ENCODE measurements around the gene ACSS3.

Gene ACSS3

GRCh38 chr12:81125691-81126090 is 47.8 kb downstream of the ACSS3 start:
- Mint-ChIP-seq H3K4me1 (no peaks in the 10 kb centered on the region), H3K4me3 (no peak overlapping the region), H3K36me3 (ENCODE audit: low read depth) (peaks cover 34% of the 10 kb centered on the region), H3K27ac (no peak overlapping the region), H3K27me3 (ENCODE audit: low read depth) (no peaks in the 10 kb centered on the region), H3K9me3 (peaks cover 10% of the 10 kb centered on the region)
- TF ChIP-seq, protein P1, sequence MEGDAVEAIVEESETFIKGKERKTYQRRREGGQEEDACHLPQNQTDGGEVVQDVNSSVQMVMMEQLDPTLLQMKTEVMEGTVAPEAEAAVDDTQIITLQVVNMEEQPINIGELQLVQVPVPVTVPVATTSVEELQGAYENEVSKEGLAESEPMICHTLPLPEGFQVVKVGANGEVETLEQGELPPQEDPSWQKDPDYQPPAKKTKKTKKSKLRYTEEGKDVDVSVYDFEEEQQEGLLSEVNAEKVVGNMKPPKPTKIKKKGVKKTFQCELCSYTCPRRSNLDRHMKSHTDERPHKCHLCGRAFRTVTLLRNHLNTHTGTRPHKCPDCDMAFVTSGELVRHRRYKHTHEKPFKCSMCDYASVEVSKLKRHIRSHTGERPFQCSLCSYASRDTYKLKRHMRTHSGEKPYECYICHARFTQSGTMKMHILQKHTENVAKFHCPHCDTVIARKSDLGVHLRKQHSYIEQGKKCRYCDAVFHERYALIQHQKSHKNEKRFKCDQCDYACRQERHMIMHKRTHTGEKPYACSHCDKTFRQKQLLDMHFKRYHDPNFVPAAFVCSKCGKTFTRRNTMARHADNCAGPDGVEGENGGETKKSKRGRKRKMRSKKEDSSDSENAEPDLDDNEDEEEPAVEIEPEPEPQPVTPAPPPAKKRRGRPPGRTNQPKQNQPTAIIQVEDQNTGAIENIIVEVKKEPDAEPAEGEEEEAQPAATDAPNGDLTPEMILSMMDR (IDR thresholded peaks at IDR 0.05; ENCODE audit: unreplicated experiment in 3 of 3), result no peak

DNA sequence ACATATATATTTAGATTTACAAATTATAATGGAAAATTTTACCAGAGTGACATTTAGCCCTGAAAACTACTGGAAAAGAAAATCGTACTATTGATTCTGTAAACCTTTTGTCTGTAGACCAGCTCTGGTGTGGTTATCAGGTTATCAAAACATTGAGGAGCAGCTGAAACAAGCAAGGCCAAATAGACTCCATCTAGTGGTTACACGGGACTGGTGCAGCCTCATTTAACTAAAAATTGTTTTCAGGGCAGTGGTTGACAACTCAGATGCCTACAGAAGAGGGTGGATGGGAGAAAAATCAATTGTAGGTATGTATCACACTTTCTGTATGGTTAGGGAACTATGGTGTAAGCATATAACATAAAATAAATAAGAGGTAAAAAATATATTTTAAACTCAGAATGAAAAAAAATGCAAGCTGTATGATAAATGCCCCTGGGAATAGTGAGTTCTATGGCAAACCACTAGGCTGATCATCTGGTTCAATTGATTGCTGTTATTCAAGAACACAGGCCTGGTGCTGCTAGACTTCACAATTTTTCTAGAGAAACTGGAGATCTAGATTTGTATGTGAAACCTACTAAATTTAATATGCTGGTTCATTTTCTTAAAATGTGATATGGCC is 51.2 kb downstream of the ACSS3 start:
- H3K4me1 Mint-ChIP-seq, result peaks cover 5% of the 10 kb centered on the region
- TF ChIP-seq, protein P1 (IDR thresholded peaks at IDR 0.05; ENCODE audit: unreplicated experiment in 3 of 3), result peak; percentile 65 to 75 (median 65)
- H3K4me3 Mint-ChIP-seq, result no peak overlapping the region
- H3K36me3 Mint-ChIP-seq (ENCODE audit: low read depth), result peaks cover 42% of the 10 kb centered on the region
- no peaks in the 10 kb centered on the region for H3K27me3 Mint-ChIP-seq (ENCODE audit: low read depth)
- H3K9me3 Mint-ChIP-seq, result peaks cover 17% of the 10 kb centered on the region
- no peak overlapping the region for H3K27ac Mint-ChIP-seq

DNA sequence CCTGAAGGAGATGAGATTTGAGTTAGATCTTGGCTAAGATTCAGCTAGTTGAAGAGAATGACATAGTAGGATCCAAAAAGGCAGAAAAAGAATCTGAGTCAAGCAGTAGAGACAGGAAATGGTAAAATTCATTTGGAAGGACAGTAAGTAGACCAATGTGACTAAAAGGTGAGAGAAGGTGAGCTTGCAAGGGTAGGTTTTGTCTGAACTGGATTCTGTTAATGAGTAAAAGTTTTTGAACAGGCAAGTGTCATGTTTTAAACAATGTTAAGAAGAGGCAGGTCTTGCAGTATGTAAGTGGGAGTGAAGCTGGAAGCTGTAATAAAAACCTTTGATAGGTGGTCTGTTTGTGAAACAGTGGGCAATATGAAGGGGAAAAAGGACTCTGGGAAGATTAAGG is 58.6 kb downstream of the ACSS3 start:
- TF ChIP-seq, protein P1 (IDR thresholded peaks at IDR 0.05; ENCODE audit: unreplicated experiment in 3 of 3), result no peak
- no peak overlapping the region for H3K4me3 Mint-ChIP-seq
- H3K36me3 Mint-ChIP-seq (ENCODE audit: low read depth), result peaks cover 8% of the 10 kb centered on the region
- peaks cover 11% of the 10 kb centered on the region for H3K4me1 Mint-ChIP-seq
- peaks cover 3% of the 10 kb centered on the region for H3K9me3 Mint-ChIP-seq
- peak overlapping the region; percentile 2 to 32 (median 3) for H3K27ac Mint-ChIP-seq
- no peaks in the 10 kb centered on the region for H3K27me3 Mint-ChIP-seq (ENCODE audit: low read depth)

DNA sequence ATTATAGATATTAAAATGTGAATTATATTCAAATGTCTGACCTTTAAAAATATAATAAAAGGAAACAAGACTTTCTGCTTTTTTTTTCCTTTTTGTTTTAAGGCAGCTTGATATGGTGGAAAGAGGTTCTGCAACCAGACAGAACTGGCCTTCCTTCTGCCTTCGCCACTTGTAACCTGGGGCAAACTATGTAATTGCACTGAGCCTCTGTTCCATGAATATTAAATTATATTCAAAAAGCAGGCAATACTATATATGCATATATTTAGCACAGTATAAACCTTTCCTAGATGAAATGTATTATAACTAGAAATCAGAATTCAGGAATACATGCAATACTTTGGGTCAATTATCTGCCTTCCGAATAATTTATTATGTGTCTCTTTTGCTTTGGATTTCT is 59.9 kb downstream of the ACSS3 start:
- TF ChIP-seq, protein P1 (IDR thresholded peaks at IDR 0.05; ENCODE audit: unreplicated experiment in 3 of 3), result no peak
- Mint-ChIP-seq H3K4me1 (peaks cover 11% of the 10 kb centered on the region), H3K36me3 (ENCODE audit: low read depth) (peaks cover 5% of the 10 kb centered on the region), H3K9me3 (peaks cover 3% of the 10 kb centered on the region), H3K27ac (no peak overlapping the region), H3K27me3 (ENCODE audit: low read depth) (no peaks in the 10 kb centered on the region), H3K4me3 (no peak overlapping the region)

- TF ChIP-seq, protein P1 (IDR thresholded peaks at IDR 0.05; ENCODE audit: unreplicated experiment in 3 of 3), result no peak
- peaks cover 6% of the 10 kb centered on the region for H3K4me1 Mint-ChIP-seq
Observed at GRCh38 chr12:81141217-81141616, 63.3 kb downstream of the ACSS3 start.

GRCh38 chr12:81143057-81143456 is 65.2 kb downstream of the ACSS3 start:
- peaks cover 24% of the 10 kb centered on the region for H3K36me3 Mint-ChIP-seq (ENCODE audit: low read depth)
- no peaks in the 10 kb centered on the region for H3K9me3 Mint-ChIP-seq
- TF ChIP-seq, protein P1 (IDR thresholded peaks at IDR 0.05; ENCODE audit: unreplicated experiment in 3 of 3), result no peak
- no peak overlapping the region for H3K4me3 Mint-ChIP-seq
- H3K4me1 Mint-ChIP-seq, result no peaks in the 10 kb centered on the region
- H3K27ac Mint-ChIP-seq, result no peak overlapping the region
- no peaks in the 10 kb centered on the region for H3K27me3 Mint-ChIP-seq (ENCODE audit: low read depth)

More at GRCh38 chr12:81141217-81141616, 63.3 kb downstream of the ACSS3 start:
- Mint-ChIP-seq H3K27me3 (ENCODE audit: low read depth) (no peaks in the 10 kb centered on the region), H3K9me3 (no peaks in the 10 kb centered on the region), H3K27ac (peak overlapping the region; percentile 21 to 40 (median 29)), H3K4me3 (no peak overlapping the region), H3K36me3 (ENCODE audit: low read depth) (peaks cover 17% of the 10 kb centered on the region)

All from nephron (organoid).